Astrocyte of the cerebellum (primary cell): ENCODE measurements around the gene ANKMY1.

Experiments used
- DNase-seq: peaks from one replicate; pipeline ENCODE4 v3.0.0-alpha.2; 2011; ENCODE audit warnings: low read depth
- H3K4me3 ChIP-seq: 2 replicates; pipeline ENCODE4 v1.5.1; 2011; ENCODE audit warnings: mild to moderate bottlenecking, low read depth, low read length, moderate library complexity
- in situ Hi-C: cut with HindIII; loops from 2 replicates; pipeline ENCODE4 v1.10.0; 2017; ENCODE audit warnings: low sequenced_read_pairs
- TF ChIP-seq, protein P1 (sequence below): IDR thresholded peaks from 2 replicates; pipeline ENCODE4 v1.5.1; 2012; ENCODE audit warnings: low read length, low read depth, moderate library complexity, mild to moderate bottlenecking; ENCODE audit errors: missing control alignments

The ANKMY1 gene

DNA sequence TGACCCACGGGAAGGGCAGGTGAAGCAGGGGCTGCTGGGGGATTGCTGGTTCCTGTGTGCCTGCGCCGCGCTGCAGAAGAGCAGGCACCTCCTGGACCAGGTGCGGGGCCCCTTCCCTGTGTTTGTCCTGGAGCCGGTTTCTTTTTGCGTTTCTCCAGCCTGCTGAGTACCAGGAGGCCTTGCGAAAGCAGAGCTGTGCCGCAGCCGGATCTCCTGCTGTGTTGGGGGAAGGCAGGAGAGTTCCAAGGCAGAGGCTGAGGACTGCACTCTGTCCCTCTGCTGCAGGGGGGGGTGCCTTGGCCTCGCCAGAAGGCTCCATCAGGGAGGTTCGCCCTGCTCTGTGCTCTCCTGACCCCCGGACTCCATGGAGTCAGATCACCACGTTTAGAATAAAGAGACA is 31.6 kb upstream of the ANKMY1 start:
- DNase-seq = no peak
- H3K4me3 ChIP-seq = no peak overlapping the region
- TF ChIP-seq, protein P1, sequence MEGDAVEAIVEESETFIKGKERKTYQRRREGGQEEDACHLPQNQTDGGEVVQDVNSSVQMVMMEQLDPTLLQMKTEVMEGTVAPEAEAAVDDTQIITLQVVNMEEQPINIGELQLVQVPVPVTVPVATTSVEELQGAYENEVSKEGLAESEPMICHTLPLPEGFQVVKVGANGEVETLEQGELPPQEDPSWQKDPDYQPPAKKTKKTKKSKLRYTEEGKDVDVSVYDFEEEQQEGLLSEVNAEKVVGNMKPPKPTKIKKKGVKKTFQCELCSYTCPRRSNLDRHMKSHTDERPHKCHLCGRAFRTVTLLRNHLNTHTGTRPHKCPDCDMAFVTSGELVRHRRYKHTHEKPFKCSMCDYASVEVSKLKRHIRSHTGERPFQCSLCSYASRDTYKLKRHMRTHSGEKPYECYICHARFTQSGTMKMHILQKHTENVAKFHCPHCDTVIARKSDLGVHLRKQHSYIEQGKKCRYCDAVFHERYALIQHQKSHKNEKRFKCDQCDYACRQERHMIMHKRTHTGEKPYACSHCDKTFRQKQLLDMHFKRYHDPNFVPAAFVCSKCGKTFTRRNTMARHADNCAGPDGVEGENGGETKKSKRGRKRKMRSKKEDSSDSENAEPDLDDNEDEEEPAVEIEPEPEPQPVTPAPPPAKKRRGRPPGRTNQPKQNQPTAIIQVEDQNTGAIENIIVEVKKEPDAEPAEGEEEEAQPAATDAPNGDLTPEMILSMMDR = no peak
- in situ Hi-C loops = no loop called here

DNA sequence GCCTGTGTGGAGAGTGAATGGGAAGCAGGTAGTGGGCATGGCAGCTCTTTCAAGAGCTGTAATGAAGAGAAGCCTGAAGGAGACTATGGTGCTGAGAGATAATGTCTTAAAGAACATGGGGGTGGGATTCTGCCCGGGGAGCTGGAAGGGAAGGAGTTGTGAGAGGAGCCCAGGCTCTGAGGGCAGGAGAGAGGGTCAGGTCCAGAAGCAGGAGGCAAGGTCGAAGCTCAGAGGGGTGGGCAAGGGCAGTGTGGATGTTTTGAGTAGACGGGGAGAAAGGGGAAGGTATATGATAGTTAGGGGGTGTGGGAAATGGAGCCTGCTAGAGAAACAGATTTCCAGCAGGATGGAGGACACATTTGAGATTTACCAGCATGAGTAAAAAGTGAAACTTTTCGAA is 30.9 kb upstream of the ANKMY1 start:
- TF ChIP-seq, protein P1 = no peak
- in situ Hi-C loops = no loop called here
- H3K4me3 ChIP-seq = no peak overlapping the region
- DNase-seq = no peak

DNA sequence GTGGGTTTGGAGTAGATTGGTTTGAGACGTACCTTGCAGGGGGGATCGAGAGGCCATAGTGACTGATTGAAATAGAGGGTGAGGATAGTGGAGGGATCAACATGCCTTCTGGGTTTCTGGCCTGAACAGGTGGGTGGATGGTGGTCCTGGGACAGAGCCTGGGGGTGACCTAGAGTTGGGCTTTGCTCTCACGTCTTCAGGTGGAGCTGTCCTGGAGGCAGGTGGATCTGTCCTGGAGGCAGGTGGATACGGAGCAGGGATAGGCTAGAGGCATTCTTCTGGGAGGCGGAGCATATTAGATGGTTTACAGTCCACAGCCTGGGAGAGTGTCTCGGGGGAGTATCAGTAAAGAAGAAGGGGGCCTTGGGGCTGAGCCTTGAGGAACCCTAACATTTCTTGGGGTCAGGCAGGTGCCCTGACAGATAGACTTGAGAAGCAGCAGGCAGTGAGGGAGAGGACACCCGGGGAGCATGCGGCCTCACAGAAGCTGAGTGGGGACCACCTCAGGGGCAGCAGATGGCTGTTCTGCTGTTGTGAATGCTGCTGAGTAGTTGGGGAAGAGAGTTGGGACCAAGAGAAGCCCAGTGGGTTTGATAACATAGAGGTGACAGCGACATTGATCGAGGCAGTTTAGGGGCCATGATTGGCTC is 30.3 kb upstream of the ANKMY1 start:
- H3K4me3 ChIP-seq = peak overlapping the region; percentile 65
- in situ Hi-C loops = no loop called here
- DNase-seq = no peak
- TF ChIP-seq, protein P1 = no peak

DNA sequence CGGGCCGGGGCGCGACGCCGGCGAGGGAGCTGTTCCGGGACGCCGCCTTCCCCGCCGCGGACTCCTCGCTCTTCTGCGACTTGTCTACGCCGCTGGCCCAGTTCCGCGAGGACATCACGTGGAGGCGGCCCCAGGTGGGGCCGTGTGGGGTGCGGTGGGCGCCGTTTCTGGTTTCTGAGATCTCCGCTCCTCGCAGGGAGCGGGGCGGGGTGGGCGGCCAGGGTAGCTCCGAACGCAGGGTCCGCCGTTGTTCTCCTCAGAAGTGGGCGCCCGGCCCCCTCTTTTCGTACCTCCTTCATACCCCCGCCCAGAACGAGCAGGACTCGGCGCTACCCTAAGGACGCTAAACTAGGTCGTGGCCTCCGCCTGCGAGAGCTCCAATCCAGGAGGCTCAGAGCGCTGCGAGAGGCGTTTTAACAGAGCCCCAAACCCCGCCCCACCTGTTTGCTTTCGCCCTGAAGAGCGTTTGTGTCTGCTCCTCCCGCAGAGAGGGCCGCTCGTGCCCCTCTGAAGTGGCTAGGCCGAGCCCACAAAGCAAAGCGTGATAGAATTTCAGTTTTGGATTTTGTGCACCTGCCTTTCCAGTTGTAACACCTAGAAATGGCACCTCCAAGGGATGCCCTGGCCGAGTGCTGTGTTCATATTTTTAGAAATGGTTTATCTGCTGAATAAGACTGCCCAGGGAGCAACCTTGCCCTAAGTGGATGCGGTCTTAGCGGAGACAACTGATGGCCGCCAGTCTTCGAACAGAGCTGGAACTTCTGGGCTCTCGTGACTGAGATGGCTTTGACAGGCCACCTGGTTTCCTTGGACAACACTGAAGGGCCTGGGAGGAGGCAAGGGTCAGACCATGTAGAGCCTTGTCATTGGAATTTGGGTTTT is 29.4 kb upstream of the ANKMY1 start:
- no peak for DNase-seq
- TF ChIP-seq, protein P1 = no peak
- H3K4me3 ChIP-seq = peak overlapping the region; percentile 65
- in situ Hi-C loops = no loop called here

DNA sequence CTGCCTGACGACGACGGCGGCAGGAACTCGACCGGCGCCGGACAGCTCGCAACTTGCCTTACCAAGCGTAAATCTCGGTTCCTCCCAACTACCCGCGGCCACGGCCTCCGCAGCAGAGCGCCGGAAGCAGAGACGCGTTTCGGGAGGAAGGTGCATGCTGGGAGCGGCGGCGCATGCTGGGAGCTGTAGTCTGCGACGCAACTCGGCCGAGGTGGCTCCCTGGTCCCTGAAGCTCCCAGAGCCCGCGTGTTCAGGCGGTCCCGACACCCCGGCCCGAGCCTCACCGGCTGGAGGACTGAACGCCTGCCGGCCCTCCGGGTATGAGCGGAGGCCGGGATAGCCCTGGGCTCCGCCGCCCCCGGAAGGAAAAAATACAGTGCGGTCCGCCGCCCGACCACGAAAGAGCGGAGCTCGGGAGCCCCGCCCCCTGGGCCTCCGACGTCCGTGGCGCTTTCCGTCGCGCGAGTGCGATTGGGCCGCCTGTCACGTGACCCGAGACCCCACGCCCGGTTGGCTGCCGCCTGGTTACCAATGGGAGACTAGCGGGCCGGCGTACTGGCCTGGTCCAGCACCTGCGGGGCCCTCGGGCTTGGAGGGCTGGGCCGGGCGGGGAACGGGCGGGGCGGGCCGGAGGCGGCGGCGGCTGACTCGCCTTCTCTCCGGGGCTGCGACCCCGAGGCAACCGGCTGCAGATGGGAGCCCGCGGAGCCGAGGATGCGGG is 28.6 kb upstream of the ANKMY1 start, which contains the start of gene CAPN10:
Gene CAPN10, plus strand, starts transcription at position 537 of the 721 bp plus-strand sequence. Its CDS starts 178 bp downstream, at position 715.
- TF ChIP-seq, protein P1 = no peak
- peak within 1 kb of the TSS; percentile 65 for H3K4me3 ChIP-seq
- in situ Hi-C loops = no loop called here
- DNase-seq = peak; percentile 78

DNA sequence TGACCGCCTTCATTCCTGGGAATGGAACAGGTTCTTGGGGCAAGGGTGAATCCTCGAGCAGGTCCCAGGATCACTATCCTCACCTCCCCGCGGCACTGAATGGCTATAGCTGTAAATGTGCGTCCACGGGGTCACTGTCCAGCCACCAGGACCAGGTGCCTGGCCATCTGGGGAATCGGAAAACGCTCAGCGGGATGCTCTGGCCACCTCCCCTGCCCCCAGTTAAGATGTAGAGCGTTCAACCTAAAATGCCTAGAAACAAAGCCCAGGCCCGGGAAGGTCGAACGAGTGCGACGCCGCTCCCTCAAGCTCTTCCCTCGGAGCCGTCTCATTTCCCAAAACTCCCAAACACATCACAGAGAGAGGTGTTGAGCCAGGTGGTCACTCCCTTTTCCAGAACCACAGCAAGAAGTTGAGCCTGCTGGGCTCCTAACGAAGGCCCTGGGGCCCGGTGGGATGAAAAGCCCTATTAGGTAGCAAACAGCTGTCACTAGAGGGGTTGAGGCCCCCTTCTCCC is 28.0 kb upstream of the ANKMY1 start:
- no peak for DNase-seq
- peak overlapping the region; percentile 65 for H3K4me3 ChIP-seq
- in situ Hi-C loops = no loop called here
- TF ChIP-seq, protein P1 = no peak
